Measurements from ENCODE around the gene CTLA4.

DNA sequence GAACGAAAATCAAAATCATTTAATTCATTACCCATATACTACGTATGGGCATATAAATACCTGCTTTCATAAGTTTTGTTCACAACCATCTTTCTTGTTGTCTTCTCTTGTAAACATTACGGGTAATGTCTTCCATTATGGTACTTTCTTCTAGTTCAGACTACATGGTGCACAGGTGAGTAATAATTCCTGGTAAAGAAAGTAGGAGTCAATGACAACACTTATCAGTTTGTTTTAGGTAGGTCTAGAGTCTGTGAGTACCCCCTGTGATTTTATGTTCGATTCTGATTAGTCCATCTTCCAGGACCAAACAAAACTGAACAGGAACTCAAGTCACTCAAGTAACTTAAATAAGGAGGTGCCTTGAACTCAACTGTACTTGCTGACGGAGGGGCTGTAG is 25.2 kb upstream of the CTLA4 start:
- no peak for TF ChIP-seq CTCF (IDR thresholded peaks at IDR 0.05)
- no peak for TF ChIP-seq POLR2A (IDR thresholded peaks at IDR 0.05)
- no peak for TF ChIP-seq POLR2AphosphoS5 (IDR thresholded peaks at IDR 0.05)

All from suprapubic skin (tissue), 4 donors.